Panc1 (cell line): ENCODE data around the gene OSBPL10. TPM values are rescaled to one million over a fixed set of nuclear protein-coding genes. Genes with fewer than 3 reads are reported as not detected.

Experiments
- ATAC-seq: fragments of 200-7000 bp; cut with Tn5 transposase; 2 replicates; pipeline ENCODE4 v1.9.1; 2020; ENCODE audit warnings: mild to moderate bottlenecking, moderate library complexity
- BruUV-seq: library from RNA; stranded (reverse); fragments of 400-500 nt; replicated peaks from 2 replicates; lab custom pipeline; 2021; lab: Mats Ljungman, UMichigan
- CTCF ChIA-PET: fragments of 300-600 bp; sonication (Branson Sonifier 250); formaldehyde crosslinking; loops from one replicate; lab custom pipeline; 2022; ENCODE audit warnings: antibody characterized with exemption; lab: Charles Lee
- POLR2A ChIA-PET: fragments of 300-600 bp; sonication (Branson Sonifier 250); formaldehyde crosslinking; loops from one replicate; lab custom pipeline; 2022; ENCODE audit warnings: antibody characterized with exemption; lab: Charles Lee
- DNase-seq: peaks from one replicate; pipeline ENCODE4 v3.0.0-alpha.2; 2010; ENCODE audit warnings: low read depth, low spot score
- H3K27ac ChIP-seq: 2 replicates; pipeline ENCODE4 v1.5.1; 2011; ENCODE audit warnings: mild to moderate bottlenecking, low read length, inconsistent platforms
- H3K27me3 ChIP-seq: fragments of 200-500 bp; sonication (Bioruptor generic); 2 replicates; pipeline ENCODE4 v1.6.0; 2014; ENCODE audit warnings: low read length, inconsistent platforms; ENCODE audit not compliant: control insufficient read depth, insufficient read depth
- H3K36me3 ChIP-seq: fragments of 200-500 bp; sonication (Bioruptor generic); 2 replicates; pipeline ENCODE4 v1.5.1; 2014; ENCODE audit warnings: inconsistent platforms, mild to moderate bottlenecking, low read length, moderate library complexity; ENCODE audit not compliant: control insufficient read depth, insufficient read depth
- H3K4me1 ChIP-seq: 2 replicates; pipeline ENCODE4 v1.5.1; 2011; ENCODE audit warnings: inconsistent platforms, mild to moderate bottlenecking, low read length, moderate library complexity; ENCODE audit not compliant: control insufficient read depth, insufficient read depth
- H3K4me3 ChIP-seq, 2 experiments: 2 replicates each; pipeline ENCODE4 v1.5.1; 2011 to 2012; ENCODE audit warnings: low read depth in 2 of 2, low read length in 2 of 2, mild to moderate bottlenecking in 2 of 2, inconsistent platforms in 1 of 2, moderate library complexity in 1 of 2
- H3K9me3 ChIP-seq: fragments of 200-500 bp; sonication (Bioruptor generic); 2 replicates; pipeline ENCODE4 v1.5.1; 2014; ENCODE audit warnings: low read depth, mild to moderate bottlenecking, inconsistent platforms, low read length, moderate library complexity; ENCODE audit not compliant: control insufficient read depth, insufficient read depth
- POLR2AphosphoS5 ChIP-seq: IDR thresholded peaks from 2 replicates; pipeline ENCODE4 v1.6.1; 2012; ENCODE audit warnings: mild to moderate bottlenecking, low read depth, low read length, moderate library complexity
- REST ChIP-seq, 2 experiments: IDR thresholded peaks; 2 replicates each; pipeline ENCODE4 v1.6.1; 2011 to 2012; ENCODE audit warnings: low read depth in 2 of 2, control low read depth in 1 of 2, low read length in 1 of 2, mild to moderate bottlenecking in 1 of 2, moderate library complexity in 1 of 2; ENCODE audit not compliant: insufficient read depth in 1 of 2
- SIN3A ChIP-seq: IDR thresholded peaks from 2 replicates; pipeline ENCODE4 v1.6.1; 2012; ENCODE audit warnings: low read depth, mild to moderate bottlenecking, low read length, moderate library complexity, borderline replicate concordance; ENCODE audit not compliant: insufficient read depth
- TCF7L2 ChIP-seq: IDR thresholded peaks from 2 replicates; pipeline ENCODE4 v1.6.1; 2011; ENCODE audit warnings: mild to moderate bottlenecking, low read depth, low read length, inconsistent platforms
- in situ Hi-C: cut with HindIII; loops from 2 replicates; pipeline ENCODE4 v1.10.0; 2016; ENCODE audit warnings: low sequenced_read_pairs, low pct_unique_long_range_greater_than_20kb
- intact Hi-C: fragments of 100-400 bp; cut with micrococcal nuclease; formaldehyde crosslinking; loops from one replicate; pipeline ENCODE4 v1.10.0; 2022; ENCODE audit not compliant: unreplicated experiment
- total RNA-seq: library from RNA; stranded (reverse); gene quantifications from one replicate; pipeline ENCODE4 v1.2.1, GENCODE V29; 2021; ENCODE audit not compliant: unreplicated experiment
- TF ChIP-seq, protein P1 (sequence below): fragments of 450-650 bp; IDR thresholded peaks from 2 replicates; pipeline ENCODE4 v1.5.1; 2017; ENCODE audit warnings: mild to moderate bottlenecking

Gene OSBPL10
- total RNA-seq, 1 experiment from 2014 or later: 88.1 TPM

DNA sequence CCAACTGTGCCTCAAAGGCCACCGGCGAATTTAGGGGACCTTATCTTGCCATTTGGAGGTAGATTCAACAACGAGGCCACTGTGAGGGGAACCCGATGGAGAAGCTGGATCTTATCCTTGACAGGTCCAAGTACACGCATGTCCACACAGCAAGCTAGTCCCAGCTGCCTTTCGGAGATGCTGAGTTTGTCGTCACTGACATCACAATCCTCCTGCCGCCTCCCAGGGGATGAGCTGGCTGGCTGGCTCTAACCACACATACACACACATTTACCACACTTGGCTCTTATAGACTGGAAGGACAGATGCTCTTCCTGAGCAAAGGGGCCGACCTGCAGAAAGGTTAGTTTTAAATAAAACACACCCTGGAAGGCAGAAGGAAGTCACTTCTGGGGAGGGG lies 272.1 kb downstream of the OSBPL10 start:
- Histone ChIP-seq H3K36me3 (no peaks in the 10 kb centered on the region), H3K27ac (no peak overlapping the region), H3K4me3 (no peak overlapping the region), H3K4me1 (no peaks in the 10 kb centered on the region), H3K9me3 (no peaks in the 10 kb centered on the region), H3K27me3 (no peaks in the 10 kb centered on the region)
- ChIA-PET CTCF (no interaction called here), POLR2A (no interaction called here)
- no TSS peak for BruUV-seq
- in situ Hi-C loops (no loop called here), intact Hi-C loops (no loop called here)
- ATAC-seq (no peak), DNase-seq (no peak)
- no peak for TF ChIP-seq SIN3A
- no peak for TF ChIP-seq REST (IDR thresholded peaks at IDR 0.05; ENCODE audit: insufficient read depth in 1 of 2, low read depth in 2 of 2, low read length in 1 of 2)
- no peak for TF ChIP-seq POLR2AphosphoS5
- TF ChIP-seq TCF7L2: no peak
- TF ChIP-seq, protein P1, sequence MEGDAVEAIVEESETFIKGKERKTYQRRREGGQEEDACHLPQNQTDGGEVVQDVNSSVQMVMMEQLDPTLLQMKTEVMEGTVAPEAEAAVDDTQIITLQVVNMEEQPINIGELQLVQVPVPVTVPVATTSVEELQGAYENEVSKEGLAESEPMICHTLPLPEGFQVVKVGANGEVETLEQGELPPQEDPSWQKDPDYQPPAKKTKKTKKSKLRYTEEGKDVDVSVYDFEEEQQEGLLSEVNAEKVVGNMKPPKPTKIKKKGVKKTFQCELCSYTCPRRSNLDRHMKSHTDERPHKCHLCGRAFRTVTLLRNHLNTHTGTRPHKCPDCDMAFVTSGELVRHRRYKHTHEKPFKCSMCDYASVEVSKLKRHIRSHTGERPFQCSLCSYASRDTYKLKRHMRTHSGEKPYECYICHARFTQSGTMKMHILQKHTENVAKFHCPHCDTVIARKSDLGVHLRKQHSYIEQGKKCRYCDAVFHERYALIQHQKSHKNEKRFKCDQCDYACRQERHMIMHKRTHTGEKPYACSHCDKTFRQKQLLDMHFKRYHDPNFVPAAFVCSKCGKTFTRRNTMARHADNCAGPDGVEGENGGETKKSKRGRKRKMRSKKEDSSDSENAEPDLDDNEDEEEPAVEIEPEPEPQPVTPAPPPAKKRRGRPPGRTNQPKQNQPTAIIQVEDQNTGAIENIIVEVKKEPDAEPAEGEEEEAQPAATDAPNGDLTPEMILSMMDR: no peak

GRCh38 chr3:31707286-31707685 lies 273.8 kb downstream of the OSBPL10 start:
- ATAC-seq (no peak), DNase-seq (no peak)
- in situ Hi-C loops (no loop called here), intact Hi-C loops (no loop called here)
- BruUV-seq: no TSS peak
- no peaks in the 10 kb centered on the region for H3K27me3 ChIP-seq
- POLR2A ChIA-PET: interaction anchor here (0.6 kb wide), 1 partner anchor 274 kb away, joined by 4 read pairs; the partner anchor contains the start of genes OSBPL10 and ZNF860
- H3K36me3 ChIP-seq: no peaks in the 10 kb centered on the region
- CTCF ChIA-PET: no interaction called here
- no peaks in the 10 kb centered on the region for H3K9me3 ChIP-seq
- no peaks in the 10 kb centered on the region for H3K4me1 ChIP-seq
- no peak overlapping the region for H3K4me3 ChIP-seq
- H3K27ac ChIP-seq: no peak overlapping the region
- TF ChIP-seq REST (IDR thresholded peaks at IDR 0.05; ENCODE audit: insufficient read depth in 1 of 2, low read depth in 2 of 2, low read length in 1 of 2) (no peak), SIN3A (no peak), TCF7L2 (no peak), POLR2AphosphoS5 (no peak)
- TF ChIP-seq, protein P1: no peak
